GM21423 (cell line): ENCODE data around the gene BRPF1.

Experiments used
- ATAC-seq: cut with Tn5 transposase; IDR thresholded peaks from one replicate; pipeline ENCODE4 v1.9.1; 2021; ENCODE audit warnings: mild to moderate bottlenecking, moderate library complexity; ENCODE audit not compliant: unreplicated experiment

The BRPF1 gene

GRCh38 chr3:9786825-9787669 is 55.5 kb downstream of the BRPF1 start:
- no peak for ATAC-seq

DNA sequence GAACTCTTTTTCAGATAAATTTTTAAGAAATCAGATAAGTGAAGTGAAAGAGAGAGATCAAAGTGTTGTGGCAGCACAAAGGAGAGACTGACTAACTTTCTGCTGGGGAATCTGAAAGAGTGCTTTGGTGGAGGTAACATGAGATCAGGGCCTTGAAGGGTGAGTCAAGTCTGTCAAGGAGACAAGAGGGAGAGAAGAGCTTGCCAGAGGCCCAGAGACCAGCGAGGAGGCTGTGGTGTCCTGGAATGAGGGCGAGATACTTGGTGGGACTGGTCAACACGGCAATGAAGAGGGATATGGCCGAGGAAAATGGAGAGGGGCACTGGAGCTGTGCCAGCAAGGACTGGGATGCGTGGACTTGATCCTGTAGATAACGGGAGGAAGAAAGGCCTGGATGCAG is 56.2 kb downstream of the BRPF1 start:
- no peak for ATAC-seq

DNA sequence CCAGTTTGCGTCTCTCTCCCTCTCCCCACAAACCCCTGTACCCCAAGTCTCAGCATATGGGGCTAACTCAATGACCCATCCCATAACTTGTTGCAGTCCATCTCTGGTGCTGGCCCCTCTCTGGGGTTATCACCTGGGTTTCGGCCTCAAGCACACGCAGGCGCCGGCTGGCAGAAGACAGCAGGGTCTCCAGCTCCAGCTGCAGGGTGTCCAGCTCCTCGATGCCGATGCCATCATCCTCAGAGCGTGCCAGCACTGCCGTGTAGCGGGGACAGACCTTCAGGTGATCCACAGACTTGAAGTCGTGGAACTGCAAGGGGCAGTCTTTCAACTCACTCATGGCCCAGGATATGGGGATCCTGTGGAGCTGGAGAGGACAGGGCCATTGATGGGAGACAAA is 59.6 kb downstream of the BRPF1 start:
- no peak for ATAC-seq

- ATAC-seq = no peak
Measured at GRCh38 chr3:9791790-9792404, 60.4 kb downstream of the BRPF1 start.

- peak; percentile 79 for ATAC-seq
Measured at GRCh38 chr3:9792405-9793160, 61.0 kb downstream of the BRPF1 start, which contains the start of the genes ARPC4 and TADA3. Gene ARPC4, plus strand, starts transcription at chr3:9793082. Its CDS starts 40 bp downstream, at chr3:9793122. Gene TADA3, minus strand, starts transcription at chr3:9792473. Its CDS starts 1,007 bp downstream, at chr3:9791466.

DNA sequence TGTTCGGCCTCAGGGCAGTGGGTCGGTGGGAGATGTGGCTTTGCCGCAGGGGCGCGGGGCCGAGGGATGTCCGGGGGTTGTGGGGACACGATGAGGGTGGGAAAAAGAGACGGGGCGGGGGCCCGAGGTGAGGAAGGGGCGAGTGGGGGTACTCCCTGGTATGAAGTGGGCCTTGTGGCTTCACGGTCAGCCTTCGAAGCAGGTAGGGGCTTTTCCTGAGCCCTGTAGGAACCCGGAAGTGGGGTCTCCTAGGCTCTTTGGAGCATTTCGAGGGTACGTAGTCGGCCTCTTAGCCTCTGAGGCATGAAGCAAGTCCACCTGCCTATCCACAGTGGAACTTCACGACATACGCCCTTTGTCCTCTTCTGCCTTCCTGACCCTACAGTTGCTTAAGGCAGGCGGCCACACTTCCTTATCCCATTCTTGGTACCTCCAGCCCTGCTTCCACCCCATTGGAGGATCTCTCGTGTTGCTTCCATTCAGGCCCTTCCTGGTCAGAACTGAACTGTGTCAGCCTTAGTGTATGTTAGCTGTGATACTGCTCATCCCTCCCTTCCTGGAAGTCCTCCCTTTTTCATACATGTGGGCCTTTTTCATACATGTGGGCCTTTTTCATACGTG is 61.7 kb downstream of the BRPF1 start:
- no peak for ATAC-seq

- ATAC-seq = no peak
Measured at GRCh38 chr3:9794400-9794799, 62.9 kb downstream of the BRPF1 start.

DNA sequence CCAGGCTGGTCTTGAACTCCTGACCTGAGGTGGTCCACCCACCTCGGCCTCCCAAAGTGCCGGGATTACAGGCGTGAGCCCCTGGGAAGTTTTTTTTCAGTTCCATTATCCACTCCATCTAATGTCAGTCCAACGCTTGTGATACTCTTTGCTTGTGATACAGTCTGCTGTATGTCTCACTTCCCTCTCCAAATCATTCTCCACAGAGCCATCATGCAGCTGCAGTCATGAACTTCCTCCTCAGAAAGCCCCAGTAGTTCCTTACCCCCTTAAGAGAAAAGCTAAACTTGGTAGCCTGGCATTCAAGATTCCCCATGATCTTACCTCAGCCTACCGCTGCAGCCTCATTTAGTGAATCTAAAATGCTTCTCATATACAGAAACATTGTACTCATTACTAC is 63.7 kb downstream of the BRPF1 start:
- no peak for ATAC-seq

- ATAC-seq = no peak
Measured at GRCh38 chr3:9797196-9797945, 65.8 kb downstream of the BRPF1 start.
